ENCODE data around the gene TYRO3. TPM values are rescaled to one million over a fixed set of nuclear protein-coding genes. Genes with fewer than 3 reads are reported as not detected.

TYRO3 gene
- total RNA-seq, 2 experiments from 2014 or later: 0.42 to 0.47 TPM

- TF ChIP-seq CTCF (IDR thresholded peaks at IDR 0.05): no peak
- ChIA-PET CTCF (no interaction called here), POLR2A (no interaction called here)
- Histone ChIP-seq H3K4me3 (ENCODE audit: low read length) (no peak overlapping the region), H3K36me3 (ENCODE audit: insufficient read depth, low read length) (no peaks in the 10 kb centered on the region), H3K4me1 (ENCODE audit: insufficient read depth, low read length) (no peaks in the 10 kb centered on the region), H3K27me3 (ENCODE audit: control insufficient read depth in 1 of 2, insufficient read depth in 2 of 2, low read length in 2 of 2) (no peaks in the 10 kb centered on the region), H3K27ac (ENCODE audit: low read depth in 1 of 2, low read length in 2 of 2) (no peak overlapping the region), H3K9me3 (ENCODE audit: control insufficient read depth in 1 of 2, insufficient read depth in 1 of 2, low read length in 2 of 2) (no peaks in the 10 kb centered on the region)
- intact Hi-C loops (cut with DNase I, micrococcal nuclease): no loop called here
- H3K36me3 Mint-ChIP-seq (ENCODE audit: low read depth): no peaks in the 10 kb centered on the region
- no peaks in the 10 kb centered on the region for H3K4me1 Mint-ChIP-seq (ENCODE audit: low read depth)
- DNase-seq (no peak), ATAC-seq (ENCODE audit: poor library complexity) (no peak)
- H3K27me3 Mint-ChIP-seq: no peaks in the 10 kb centered on the region
- H3K9me3 Mint-ChIP-seq: no peaks in the 10 kb centered on the region
- H3K27ac Mint-ChIP-seq: no peak overlapping the region
- H3K4me3 Mint-ChIP-seq: no peak overlapping the region
These were observed 13.9 kb downstream of the TYRO3 start for GRCh38 chr15:41572866-41573265.

GRCh38 chr15:41573396-41573795 is 14.4 kb downstream of the TYRO3 start:
- POLR2A ChIA-PET: no interaction called here
- no peak overlapping the region for H3K4me3 Mint-ChIP-seq
- no peaks in the 10 kb centered on the region for H3K36me3 ChIP-seq (ENCODE audit: insufficient read depth, low read length)
- no peak for ATAC-seq (ENCODE audit: poor library complexity)
- no peak overlapping the region for H3K27ac Mint-ChIP-seq
- peaks cover 0 to 2% of the 10 kb centered on the region in 2 experiments for H3K27me3 ChIP-seq (ENCODE audit: control insufficient read depth in 1 of 2, insufficient read depth in 2 of 2, low read length in 2 of 2)
- no peak overlapping the region for H3K4me3 ChIP-seq (ENCODE audit: low read length)
- H3K4me1 Mint-ChIP-seq (ENCODE audit: low read depth): no peaks in the 10 kb centered on the region
- no peaks in the 10 kb centered on the region for H3K36me3 Mint-ChIP-seq (ENCODE audit: low read depth)
- H3K9me3 ChIP-seq (ENCODE audit: control insufficient read depth in 1 of 2, insufficient read depth in 1 of 2, low read length in 2 of 2): no peaks in the 10 kb centered on the region
- no peak overlapping the region for H3K27ac ChIP-seq (ENCODE audit: low read depth in 1 of 2, low read length in 2 of 2)
- CTCF ChIA-PET: no interaction called here
- intact Hi-C loops (cut with DNase I, micrococcal nuclease): no loop called here
- TF ChIP-seq CTCF (IDR thresholded peaks at IDR 0.05): no peak
- no peaks in the 10 kb centered on the region for H3K9me3 Mint-ChIP-seq
- no peak for DNase-seq
- H3K4me1 ChIP-seq (ENCODE audit: insufficient read depth, low read length): no peaks in the 10 kb centered on the region
- no peaks in the 10 kb centered on the region for H3K27me3 Mint-ChIP-seq

GRCh38 chr15:41574158-41574557 is 15.1 kb downstream of the TYRO3 start:
- no peaks in the 10 kb centered on the region for H3K4me1 ChIP-seq (ENCODE audit: insufficient read depth, low read length)
- H3K36me3 Mint-ChIP-seq (ENCODE audit: low read depth): no peaks in the 10 kb centered on the region
- no peak overlapping the region for H3K4me3 Mint-ChIP-seq
- POLR2A ChIA-PET: no interaction called here
- CTCF ChIA-PET: interaction anchor here (0.7 to 1.0 kb wide), 2 partner anchors 16 to 107 kb away, joined by 3 to 4 read pairs; no protein-coding TSS in a partner anchor
- no peak for DNase-seq
- no peak overlapping the region for H3K27ac ChIP-seq (ENCODE audit: low read depth in 1 of 2, low read length in 2 of 2)
- H3K27me3 ChIP-seq (ENCODE audit: control insufficient read depth in 1 of 2, insufficient read depth in 2 of 2, low read length in 2 of 2): peaks cover 0 to 2% of the 10 kb centered on the region in 2 experiments
- no peaks in the 10 kb centered on the region for H3K27me3 Mint-ChIP-seq
- no peaks in the 10 kb centered on the region for H3K4me1 Mint-ChIP-seq (ENCODE audit: low read depth)
- intact Hi-C loops (cut with DNase I, micrococcal nuclease): no loop called here
- ATAC-seq (ENCODE audit: poor library complexity): no peak
- no peaks in the 10 kb centered on the region for H3K36me3 ChIP-seq (ENCODE audit: insufficient read depth, low read length)
- TF ChIP-seq CTCF (IDR thresholded peaks at IDR 0.05): no peak
- no peaks in the 10 kb centered on the region for H3K9me3 Mint-ChIP-seq
- H3K9me3 ChIP-seq (ENCODE audit: control insufficient read depth in 1 of 2, insufficient read depth in 1 of 2, low read length in 2 of 2): no peaks in the 10 kb centered on the region
- H3K4me3 ChIP-seq (ENCODE audit: low read length): no peak overlapping the region
- H3K27ac Mint-ChIP-seq: no peak overlapping the region
